AG09309 (cell line): ENCODE results near the gene OLFML2B.

Experiments
- DNase-seq: peaks from one replicate; pipeline ENCODE4 v3.0.0-alpha.2; 2010; ENCODE audit warnings: low read depth
- H3K4me3 ChIP-seq: 2 replicates; pipeline ENCODE4 v1.5.1; 2011; ENCODE audit warnings: mild to moderate bottlenecking, low read depth, low read length, moderate library complexity; ENCODE audit not compliant: control insufficient read depth
- TF ChIP-seq, protein P1 (sequence below): IDR thresholded peaks from 2 replicates; pipeline ENCODE4 v1.5.1; 2011; ENCODE audit warnings: mild to moderate bottlenecking, low read depth, low read length, inconsistent platforms; ENCODE audit not compliant: insufficient read depth, control insufficient read depth; ENCODE audit errors: missing control alignments

Gene OLFML2B

GRCh38 chr1:162026881-162027280 is 3.2 kb upstream of the OLFML2B start:
- no peak for DNase-seq
- no peak overlapping the region for H3K4me3 ChIP-seq
- TF ChIP-seq, protein P1, sequence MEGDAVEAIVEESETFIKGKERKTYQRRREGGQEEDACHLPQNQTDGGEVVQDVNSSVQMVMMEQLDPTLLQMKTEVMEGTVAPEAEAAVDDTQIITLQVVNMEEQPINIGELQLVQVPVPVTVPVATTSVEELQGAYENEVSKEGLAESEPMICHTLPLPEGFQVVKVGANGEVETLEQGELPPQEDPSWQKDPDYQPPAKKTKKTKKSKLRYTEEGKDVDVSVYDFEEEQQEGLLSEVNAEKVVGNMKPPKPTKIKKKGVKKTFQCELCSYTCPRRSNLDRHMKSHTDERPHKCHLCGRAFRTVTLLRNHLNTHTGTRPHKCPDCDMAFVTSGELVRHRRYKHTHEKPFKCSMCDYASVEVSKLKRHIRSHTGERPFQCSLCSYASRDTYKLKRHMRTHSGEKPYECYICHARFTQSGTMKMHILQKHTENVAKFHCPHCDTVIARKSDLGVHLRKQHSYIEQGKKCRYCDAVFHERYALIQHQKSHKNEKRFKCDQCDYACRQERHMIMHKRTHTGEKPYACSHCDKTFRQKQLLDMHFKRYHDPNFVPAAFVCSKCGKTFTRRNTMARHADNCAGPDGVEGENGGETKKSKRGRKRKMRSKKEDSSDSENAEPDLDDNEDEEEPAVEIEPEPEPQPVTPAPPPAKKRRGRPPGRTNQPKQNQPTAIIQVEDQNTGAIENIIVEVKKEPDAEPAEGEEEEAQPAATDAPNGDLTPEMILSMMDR, result no peak

GRCh38 chr1:162025541-162025940 is 1.9 kb upstream of the OLFML2B start:
- DNase-seq, result no peak
- TF ChIP-seq, protein P1, result no peak
- no peak overlapping the region for H3K4me3 ChIP-seq

DNA sequence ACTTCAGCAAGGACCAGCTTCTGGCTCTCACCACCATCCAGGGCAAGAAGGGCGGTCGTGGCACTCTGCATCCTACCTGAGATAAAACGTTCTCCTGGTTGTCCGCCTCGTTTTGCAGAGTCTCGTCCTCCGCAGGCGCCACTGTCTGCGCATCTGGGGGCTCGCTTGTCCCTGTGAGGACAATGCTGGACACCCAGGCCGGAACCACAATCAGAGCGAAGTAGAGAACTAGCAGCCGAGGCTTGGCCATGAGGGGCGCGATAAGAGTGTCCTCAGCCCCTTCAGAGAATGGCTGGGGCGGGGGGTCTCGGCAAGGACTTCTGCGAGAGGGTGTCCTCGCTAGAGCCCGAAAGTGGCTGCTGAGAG is 505 bp downstream of the OLFML2B start:
- TF ChIP-seq, protein P1, result no peak
- no peak for DNase-seq
- peak overlapping the region; percentile 56 for H3K4me3 ChIP-seq

DNA sequence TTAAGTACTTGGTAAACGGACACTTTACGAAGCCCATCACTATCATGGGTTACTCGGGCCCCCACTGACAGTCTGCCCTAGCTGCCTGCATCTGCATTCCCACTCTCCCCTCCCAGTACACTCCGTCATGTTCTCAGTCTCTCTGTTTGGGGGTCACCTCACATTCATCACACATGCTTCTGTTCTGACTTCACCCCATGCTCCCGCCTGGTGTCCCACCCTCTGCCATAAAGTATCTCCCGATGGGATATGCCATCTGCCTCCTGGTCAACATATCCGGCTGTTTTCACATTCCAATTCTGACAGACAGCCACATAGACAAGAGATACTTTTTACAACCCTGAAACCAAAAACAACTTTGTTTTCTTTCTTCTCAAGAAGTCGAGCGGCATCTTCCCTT is 1.0 kb downstream of the OLFML2B start:
- H3K4me3 ChIP-seq, result peak overlapping the region; percentile 56
- no peak for DNase-seq
- TF ChIP-seq, protein P1, result no peak

- H3K4me3 ChIP-seq, result no peak overlapping the region
- no peak for DNase-seq
- TF ChIP-seq, protein P1, result no peak
These were observed 2.5 kb downstream of the OLFML2B start for GRCh38 chr1:162021124-162021523.

DNA sequence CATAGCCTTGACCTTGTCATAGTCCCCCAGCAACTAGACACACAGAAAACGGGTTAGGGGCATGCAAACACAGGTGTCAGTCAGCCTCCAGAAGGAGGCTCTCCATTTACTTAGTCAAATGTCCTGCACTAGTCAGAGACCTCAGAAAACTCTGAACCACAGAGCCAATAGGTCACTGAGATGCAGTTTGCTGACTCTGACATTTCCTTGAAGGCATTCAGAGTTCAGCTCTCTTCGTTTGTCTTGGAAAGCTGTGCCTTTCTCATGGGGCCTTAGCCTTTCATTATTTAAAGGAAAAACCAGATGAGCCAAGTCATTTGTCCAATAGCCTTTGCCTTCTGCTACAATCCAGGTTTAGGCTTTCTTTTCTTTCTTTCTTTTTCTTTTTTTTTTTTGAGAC is 3.5 kb downstream of the OLFML2B start:
- no peak overlapping the region for H3K4me3 ChIP-seq
- TF ChIP-seq, protein P1, result no peak
- no peak for DNase-seq

DNA sequence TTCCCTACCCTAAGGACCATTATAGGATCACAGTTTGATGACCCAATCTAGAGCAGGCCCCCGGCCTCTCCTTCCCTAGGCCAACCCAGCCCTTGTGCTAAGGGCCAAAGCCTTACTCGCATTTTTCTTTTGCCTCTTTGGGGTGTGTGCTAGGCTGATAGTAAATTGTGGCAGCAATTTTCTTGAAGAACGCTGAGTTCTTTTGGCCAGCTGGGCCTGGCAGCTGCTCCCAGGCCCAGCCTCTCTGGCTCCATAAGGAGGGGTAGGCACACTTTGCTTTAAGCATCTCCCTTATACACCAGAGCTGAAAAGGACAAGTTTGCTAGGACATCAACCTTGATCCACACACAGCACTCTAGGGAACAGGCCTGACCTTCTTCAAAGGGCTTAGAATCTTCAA is 4.2 kb downstream of the OLFML2B start:
- DNase-seq, result no peak
- TF ChIP-seq, protein P1, result no peak
- no peak overlapping the region for H3K4me3 ChIP-seq
